Calu3 (cell line): Measurements from ENCODE around the gene RASGEF1B. TPM values are rescaled to one million over a fixed set of nuclear protein-coding genes. Genes with fewer than 3 reads are reported as not detected.
A peak's percentile ranks its signal among the peaks of the same experiment; 100 is the strongest.

Experiments
- BruUV-seq: library from RNA; stranded (reverse); fragments of 400-500 nt; replicated peaks from 2 replicates; lab custom pipeline; 2021; lab: Mats Ljungman, UMichigan
- CTCF ChIA-PET: fragments of 300-600 bp; sonication (Branson Sonifier 250); formaldehyde crosslinking; loops from one replicate; lab custom pipeline; 2022; ENCODE audit warnings: antibody characterized with exemption; lab: Charles Lee
- DNase-seq: peaks from one replicate; pipeline ENCODE4 v3.0.0; 2022
- H3K27ac Mint-ChIP-seq: one replicate; pipeline ENCODE4 v1.8.0; 2022; ENCODE audit warnings: mixed read lengths; ENCODE audit not compliant: unreplicated experiment
- H3K27me3 Mint-ChIP-seq: one replicate; pipeline ENCODE4 v1.8.0; 2022; ENCODE audit warnings: mixed read lengths; ENCODE audit not compliant: unreplicated experiment
- H3K36me3 Mint-ChIP-seq: one replicate; pipeline ENCODE4 v1.8.0; 2022; ENCODE audit warnings: mild to moderate bottlenecking, moderate library complexity, mixed read lengths; ENCODE audit not compliant: insufficient read depth, unreplicated experiment
- H3K4me1 Mint-ChIP-seq: one replicate; pipeline ENCODE4 v1.8.0; 2022; ENCODE audit warnings: mild to moderate bottlenecking, low read depth, mixed read lengths; ENCODE audit not compliant: unreplicated experiment
- H3K4me3 Mint-ChIP-seq: one replicate; pipeline ENCODE4 v1.8.0; 2022; ENCODE audit warnings: mild to moderate bottlenecking, low read depth, moderate library complexity, mixed read lengths; ENCODE audit not compliant: unreplicated experiment
- H3K9me3 Mint-ChIP-seq: one replicate; pipeline ENCODE4 v1.8.0; 2022; ENCODE audit warnings: low read depth, mixed read lengths; ENCODE audit not compliant: unreplicated experiment
- intact Hi-C: fragments of 100-400 bp; cut with micrococcal nuclease; formaldehyde crosslinking; loops from one replicate; pipeline ENCODE4 v1.10.0; 2022; ENCODE audit not compliant: unreplicated experiment
- total RNA-seq: library from RNA; stranded (reverse); gene quantifications from 2 replicates; pipeline ENCODE4 v1.2.3, GENCODE V29; 2022
- TF ChIP-seq, protein P1 (sequence below): fragments of 200-600 bp; IDR thresholded peaks from one replicate; pipeline ENCODE4 v1.8.0; 2022; ENCODE audit warnings: antibody characterized with exemption; ENCODE audit not compliant: unreplicated experiment

RASGEF1B gene
- total RNA-seq, 1 experiment from 2014 or later = 33.8 TPM

DNA sequence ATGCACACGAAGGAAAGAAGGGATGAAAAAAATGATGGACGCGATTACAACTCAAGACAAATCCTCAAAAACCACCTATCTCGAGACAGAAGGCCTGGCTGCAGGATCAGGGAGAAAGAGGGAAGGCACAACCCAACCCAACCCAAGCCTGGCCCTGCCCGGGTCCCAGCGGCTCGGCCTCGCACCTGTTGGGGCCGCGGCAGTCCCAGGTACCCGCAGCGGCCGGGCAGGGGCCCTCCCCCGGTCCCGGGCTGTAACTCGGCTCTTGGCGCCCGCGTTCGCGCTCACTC, 464 bp downstream of the RASGEF1B start:
- no TSS peak for BruUV-seq
- no peak for DNase-seq
- Mint-ChIP-seq H3K9me3 (no peaks in the 10 kb centered on the region), H3K36me3 (peaks cover 33% of the 10 kb centered on the region), H3K4me3 (peak overlapping the region; percentile 87), H3K27ac (peak overlapping the region; percentile 80), H3K27me3 (no peaks in the 10 kb centered on the region), H3K4me1 (peaks cover 31% of the 10 kb centered on the region)
- CTCF ChIA-PET = interaction anchor here (1.0 to 4.6 kb wide), 4 partner anchors 21 to 797 kb away, joined by 4 to 17 read pairs (median 7); no protein-coding TSS in a partner anchor
- TF ChIP-seq, protein P1, sequence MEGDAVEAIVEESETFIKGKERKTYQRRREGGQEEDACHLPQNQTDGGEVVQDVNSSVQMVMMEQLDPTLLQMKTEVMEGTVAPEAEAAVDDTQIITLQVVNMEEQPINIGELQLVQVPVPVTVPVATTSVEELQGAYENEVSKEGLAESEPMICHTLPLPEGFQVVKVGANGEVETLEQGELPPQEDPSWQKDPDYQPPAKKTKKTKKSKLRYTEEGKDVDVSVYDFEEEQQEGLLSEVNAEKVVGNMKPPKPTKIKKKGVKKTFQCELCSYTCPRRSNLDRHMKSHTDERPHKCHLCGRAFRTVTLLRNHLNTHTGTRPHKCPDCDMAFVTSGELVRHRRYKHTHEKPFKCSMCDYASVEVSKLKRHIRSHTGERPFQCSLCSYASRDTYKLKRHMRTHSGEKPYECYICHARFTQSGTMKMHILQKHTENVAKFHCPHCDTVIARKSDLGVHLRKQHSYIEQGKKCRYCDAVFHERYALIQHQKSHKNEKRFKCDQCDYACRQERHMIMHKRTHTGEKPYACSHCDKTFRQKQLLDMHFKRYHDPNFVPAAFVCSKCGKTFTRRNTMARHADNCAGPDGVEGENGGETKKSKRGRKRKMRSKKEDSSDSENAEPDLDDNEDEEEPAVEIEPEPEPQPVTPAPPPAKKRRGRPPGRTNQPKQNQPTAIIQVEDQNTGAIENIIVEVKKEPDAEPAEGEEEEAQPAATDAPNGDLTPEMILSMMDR = no peak
- intact Hi-C loops = no loop called here

DNA sequence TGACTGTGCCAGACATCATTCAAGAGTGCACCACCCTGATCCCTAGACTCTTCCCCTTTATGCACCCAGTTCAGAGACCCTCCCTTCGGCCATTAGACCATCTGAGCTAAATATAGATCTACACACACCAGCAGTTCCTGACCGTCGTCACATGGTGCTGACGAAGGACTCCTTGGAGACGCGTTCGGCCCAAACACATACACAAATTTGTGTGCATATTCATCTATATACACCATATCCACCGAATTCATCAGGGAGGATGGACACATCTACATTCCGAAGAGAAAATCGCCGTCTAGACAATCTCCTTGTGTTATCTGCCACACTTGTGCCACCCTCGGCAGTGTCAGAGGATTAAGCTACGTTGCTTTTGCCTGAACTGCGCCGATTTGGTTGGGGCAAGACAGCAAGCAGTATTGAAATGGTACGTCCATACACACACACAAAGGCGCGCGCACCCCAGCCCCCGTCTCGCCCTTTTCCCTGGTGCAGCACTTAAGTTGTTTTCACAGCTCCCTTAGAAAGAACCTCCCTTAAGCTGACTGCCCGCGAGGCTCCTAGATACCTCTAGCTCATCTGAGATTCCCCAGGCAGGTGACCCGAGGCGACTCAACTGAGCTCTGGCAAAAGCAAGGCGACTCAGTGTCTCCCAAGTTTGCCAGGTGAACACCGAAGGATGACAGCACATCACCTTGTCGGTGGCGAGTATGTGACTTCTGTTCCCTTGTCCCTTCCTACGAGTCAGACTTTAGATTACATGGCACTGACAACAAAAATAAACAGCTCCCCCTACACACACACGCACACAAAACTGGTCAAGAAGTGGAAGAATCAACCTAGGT, 1.0 kb downstream of the RASGEF1B start:
- Mint-ChIP-seq H3K9me3 (no peaks in the 10 kb centered on the region), H3K27me3 (no peaks in the 10 kb centered on the region), H3K4me3 (peak overlapping the region; percentile 87), H3K4me1 (peaks cover 37% of the 10 kb centered on the region), H3K36me3 (peaks cover 36% of the 10 kb centered on the region), H3K27ac (peak overlapping the region; percentile 80)
- DNase-seq = peak; percentile 33
- CTCF ChIA-PET = interaction anchor here (0.5 to 4.6 kb wide), 6 partner anchors 49 to 815 kb away, joined by 3 to 17 read pairs (median 4); no protein-coding TSS in a partner anchor
- BruUV-seq = TSS peak; percentile 92
- intact Hi-C loops = no loop called here
- TF ChIP-seq, protein P1 = no peak

GRCh38 chr4:81469781-81470455, 1.8 kb downstream of the RASGEF1B start:
- TF ChIP-seq, protein P1 = no peak
- H3K4me3 Mint-ChIP-seq = peak overlapping the region; percentile 87
- intact Hi-C loops = loop anchor here (5.0 to 10.0 kb wide), 4 partner anchors 167 to 797 kb away; no protein-coding TSS in a partner anchor
- H3K27me3 Mint-ChIP-seq = no peaks in the 10 kb centered on the region
- H3K4me1 Mint-ChIP-seq = peaks cover 40% of the 10 kb centered on the region
- H3K9me3 Mint-ChIP-seq = no peaks in the 10 kb centered on the region
- DNase-seq = no peak
- peaks cover 36% of the 10 kb centered on the region for H3K36me3 Mint-ChIP-seq
- peak overlapping the region; percentile 80 for H3K27ac Mint-ChIP-seq
- TSS peak; percentile 42 for BruUV-seq
- CTCF ChIA-PET = interaction anchor here (0.5 to 4.6 kb wide), 7 partner anchors 49 to 815 kb away, joined by 3 to 17 read pairs (median 4); no protein-coding TSS in a partner anchor

DNA sequence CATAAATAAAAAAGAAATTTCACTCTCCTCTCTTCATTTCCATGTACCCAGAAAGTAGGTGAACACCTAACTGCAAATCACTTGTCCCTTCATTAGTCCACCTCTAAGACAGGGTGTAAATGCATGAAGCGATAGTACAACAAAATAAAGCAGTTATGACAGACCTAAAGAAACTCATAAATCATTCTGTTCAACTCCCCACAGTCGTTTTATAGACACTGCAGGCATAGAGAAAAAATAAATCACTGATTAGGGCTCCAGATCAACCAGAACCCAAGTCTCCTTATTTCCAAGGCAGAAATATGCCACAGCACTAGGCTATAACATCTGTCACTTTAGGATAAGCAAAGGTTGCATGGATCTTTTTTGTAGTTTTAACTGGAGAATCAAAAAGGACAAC, 3.0 kb downstream of the RASGEF1B start:
- no peaks in the 10 kb centered on the region for H3K27me3 Mint-ChIP-seq
- H3K27ac Mint-ChIP-seq = no peak overlapping the region
- DNase-seq = no peak
- H3K4me3 Mint-ChIP-seq = peak overlapping the region; percentile 87
- peaks cover 36% of the 10 kb centered on the region for H3K36me3 Mint-ChIP-seq
- intact Hi-C loops = loop anchor here (5.0 to 10.0 kb wide), 4 partner anchors 169 to 799 kb away; no protein-coding TSS in a partner anchor
- TF ChIP-seq, protein P1 = no peak
- CTCF ChIA-PET = interaction anchor here (4.6 kb wide), 1 partner anchor 376 kb away, joined by 17 read pairs; no protein-coding TSS in a partner anchor
- no peaks in the 10 kb centered on the region for H3K9me3 Mint-ChIP-seq
- H3K4me1 Mint-ChIP-seq = peaks cover 45% of the 10 kb centered on the region
- no TSS peak for BruUV-seq
